ENCODE results near the gene ZNF384.

Gene ZNF384

DNA sequence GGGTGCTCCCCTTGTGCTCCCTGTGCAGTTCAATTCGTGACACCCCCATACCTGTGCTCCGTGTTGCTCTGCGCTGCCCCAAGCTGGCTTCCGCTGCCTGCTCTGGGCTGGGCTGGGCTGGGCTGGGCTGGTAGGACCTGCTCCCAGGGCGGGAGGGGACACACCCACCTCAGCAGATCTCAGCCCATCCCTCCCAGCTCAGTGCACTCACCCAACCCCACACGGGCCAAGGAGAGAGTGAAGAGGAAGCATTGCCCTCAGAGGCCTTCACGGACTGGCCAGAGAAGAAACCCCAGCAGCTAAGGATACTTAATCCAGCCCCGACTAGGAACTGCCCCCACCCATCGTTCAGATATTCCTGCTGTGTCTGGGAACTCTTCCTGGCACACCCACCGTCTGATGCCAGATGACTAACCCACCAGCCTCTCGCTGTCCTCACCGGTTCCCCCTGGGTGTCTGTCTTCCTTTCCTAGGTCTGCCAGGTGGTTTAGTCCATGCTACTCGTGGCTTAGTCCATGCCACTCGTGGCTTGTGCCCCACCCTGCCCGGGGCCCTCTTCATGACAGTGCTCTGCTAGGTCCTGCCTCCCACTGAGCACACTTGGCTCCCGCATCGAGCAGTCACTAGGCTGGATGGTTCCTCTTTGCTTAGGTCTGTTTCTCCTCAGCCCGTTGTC lies 53.2 kb downstream of the ZNF384 start, which contains the start of gene LPAR5:
Gene LPAR5 (minus strand): TSS at position 104 of the 676 bp plus-strand sequence. CDS start 14,711 bp downstream, outside the sequence.
- in situ Hi-C loops (cut with HindIII; ENCODE audit: low pct_ligation_motif_present, low pct_unique_long_range_greater_than_20kb, low sequenced_read_pairs) = no loop called here
- no peak for DNase-seq

DNA sequence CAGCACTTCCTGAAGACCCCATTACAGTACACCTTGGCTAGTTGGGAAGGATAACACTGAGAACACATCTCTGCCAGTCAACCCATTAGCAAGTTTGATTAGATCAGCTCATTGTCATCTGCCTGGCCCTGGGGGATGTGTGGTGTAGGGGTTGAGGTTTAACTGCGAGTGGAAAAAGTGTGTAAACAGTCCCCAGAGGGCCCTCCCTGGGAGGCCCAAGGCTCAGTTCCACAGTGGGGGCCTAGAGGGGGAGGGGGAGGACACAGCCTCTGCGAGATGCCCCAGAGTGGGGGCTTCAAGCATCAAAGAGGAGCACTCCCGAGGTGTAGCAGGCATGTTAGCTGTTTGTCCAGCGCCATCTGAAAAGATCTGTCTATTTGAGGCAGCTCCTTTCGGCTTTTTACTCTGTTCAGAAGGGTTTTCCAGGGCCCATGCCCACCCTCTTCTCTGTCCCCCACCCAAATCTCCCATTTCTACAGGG lies 53.8 kb downstream of the ZNF384 start:
- no peak for DNase-seq
- in situ Hi-C loops (cut with HindIII; ENCODE audit: low pct_ligation_motif_present, low pct_unique_long_range_greater_than_20kb, low sequenced_read_pairs) = no loop called here

DNA sequence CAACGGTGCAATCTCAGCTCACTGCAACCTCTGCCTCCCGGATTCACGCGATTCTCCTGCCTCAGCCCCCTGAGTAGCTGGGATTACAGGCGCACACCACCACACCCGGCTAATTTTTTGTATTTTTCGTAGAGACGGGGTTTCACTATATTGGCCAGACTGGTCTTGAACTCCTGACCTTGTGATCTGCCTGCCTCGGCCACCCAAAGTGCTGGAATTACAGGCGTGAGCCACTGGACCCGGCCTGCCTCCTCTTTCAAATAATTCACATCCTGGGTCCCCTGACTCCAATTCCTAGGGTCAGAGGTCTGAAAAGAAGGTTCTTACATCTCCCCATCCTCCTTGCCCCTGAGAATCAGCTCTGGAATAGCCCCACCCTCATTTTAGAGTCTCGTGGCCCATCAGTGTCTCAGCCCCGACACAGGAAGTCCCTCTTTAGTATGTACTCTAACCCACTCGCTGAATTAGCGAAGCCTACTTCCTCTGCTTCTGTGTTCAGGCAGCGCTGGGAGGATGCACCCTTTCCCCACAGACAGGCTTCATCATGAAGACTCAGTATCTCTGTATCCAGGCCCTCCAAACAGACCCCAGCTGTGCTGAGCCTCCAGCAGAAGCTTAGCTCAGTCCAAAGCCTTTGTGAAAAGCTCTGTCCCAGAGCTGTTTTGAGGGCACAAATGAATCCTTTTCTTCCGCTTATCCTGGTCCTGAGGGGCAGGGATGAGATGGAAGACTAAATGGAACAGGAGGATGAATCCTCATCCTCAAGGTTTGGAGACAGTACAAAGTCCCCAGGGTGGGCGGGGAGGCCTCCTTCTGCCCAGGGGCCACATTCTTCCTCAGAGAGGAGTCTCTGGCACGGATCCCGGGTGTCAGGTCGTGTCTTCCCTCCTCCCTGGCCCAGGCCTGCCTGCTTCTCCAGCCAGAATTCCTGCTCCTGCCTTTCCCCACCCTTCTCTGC lies 56.9 kb downstream of the ZNF384 start:
- in situ Hi-C loops (cut with HindIII; ENCODE audit: low pct_ligation_motif_present, low pct_unique_long_range_greater_than_20kb, low sequenced_read_pairs) = no loop called here
- peak; percentile 31 for DNase-seq

DNA sequence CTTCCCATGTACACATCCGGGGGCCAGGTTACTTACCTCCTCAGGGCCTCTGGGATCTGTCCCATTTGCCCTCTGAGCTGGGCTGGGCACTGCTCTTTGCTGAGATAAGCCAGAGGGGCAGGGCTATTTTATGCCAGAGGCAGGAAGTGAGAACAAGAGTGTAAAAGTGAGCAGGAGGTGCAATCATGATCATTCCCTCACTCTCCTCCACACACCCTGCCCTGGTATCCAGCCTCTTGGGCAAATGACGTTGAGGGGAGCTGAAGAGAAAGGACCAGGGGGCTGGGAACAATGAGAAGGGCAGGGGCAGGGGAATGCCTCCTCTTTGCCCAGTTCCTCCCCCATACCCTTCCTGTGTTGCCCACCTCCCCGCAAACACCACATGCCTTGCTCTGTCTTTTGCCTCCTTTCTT lies 57.6 kb downstream of the ZNF384 start:
- DNase-seq = no peak
- in situ Hi-C loops (cut with HindIII; ENCODE audit: low pct_ligation_motif_present, low pct_unique_long_range_greater_than_20kb, low sequenced_read_pairs) = no loop called here

DNA sequence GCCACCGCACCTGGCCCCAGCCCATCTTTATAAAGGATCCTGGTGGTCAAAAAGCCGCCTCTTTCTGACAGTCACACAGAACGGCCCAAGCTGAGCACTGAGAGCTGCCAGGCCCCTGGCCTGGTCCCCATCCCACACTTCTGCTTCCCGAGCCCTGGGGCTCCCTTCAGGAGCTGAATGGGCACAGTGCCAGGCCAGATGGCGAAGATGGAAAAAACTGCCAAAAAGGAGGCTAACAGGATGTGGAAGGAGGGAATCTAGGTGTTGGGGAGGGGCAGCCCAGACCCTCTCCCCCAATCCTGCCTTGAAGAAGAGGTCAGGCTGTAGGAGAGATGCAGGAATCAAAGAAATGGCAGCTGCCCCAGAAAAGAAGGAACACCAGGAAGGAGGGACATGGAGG lies 58.4 kb downstream of the ZNF384 start:
- DNase-seq = no peak
- in situ Hi-C loops (cut with HindIII; ENCODE audit: low pct_ligation_motif_present, low pct_unique_long_range_greater_than_20kb, low sequenced_read_pairs) = no loop called here

DNA sequence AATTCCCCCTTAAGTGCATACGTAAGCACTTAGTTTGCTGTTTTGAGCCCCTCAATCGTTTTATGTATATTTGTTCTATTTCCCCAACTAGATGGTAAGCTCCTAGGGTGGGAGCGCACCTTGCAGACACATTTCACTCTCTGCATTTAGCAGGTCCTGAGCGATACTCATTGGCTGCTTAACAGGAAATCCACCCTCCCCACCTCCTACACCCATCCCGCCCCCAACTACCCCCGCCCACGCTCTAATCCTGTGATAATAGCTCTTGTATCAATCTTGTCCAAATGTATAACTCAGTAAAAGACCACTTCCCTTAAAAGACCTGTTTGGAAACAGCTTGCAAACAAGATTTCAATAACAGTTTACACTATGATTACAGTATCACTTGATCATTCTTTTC lies 61.6 kb downstream of the ZNF384 start:
- in situ Hi-C loops (cut with HindIII; ENCODE audit: low pct_ligation_motif_present, low pct_unique_long_range_greater_than_20kb, low sequenced_read_pairs) = no loop called here

DNA sequence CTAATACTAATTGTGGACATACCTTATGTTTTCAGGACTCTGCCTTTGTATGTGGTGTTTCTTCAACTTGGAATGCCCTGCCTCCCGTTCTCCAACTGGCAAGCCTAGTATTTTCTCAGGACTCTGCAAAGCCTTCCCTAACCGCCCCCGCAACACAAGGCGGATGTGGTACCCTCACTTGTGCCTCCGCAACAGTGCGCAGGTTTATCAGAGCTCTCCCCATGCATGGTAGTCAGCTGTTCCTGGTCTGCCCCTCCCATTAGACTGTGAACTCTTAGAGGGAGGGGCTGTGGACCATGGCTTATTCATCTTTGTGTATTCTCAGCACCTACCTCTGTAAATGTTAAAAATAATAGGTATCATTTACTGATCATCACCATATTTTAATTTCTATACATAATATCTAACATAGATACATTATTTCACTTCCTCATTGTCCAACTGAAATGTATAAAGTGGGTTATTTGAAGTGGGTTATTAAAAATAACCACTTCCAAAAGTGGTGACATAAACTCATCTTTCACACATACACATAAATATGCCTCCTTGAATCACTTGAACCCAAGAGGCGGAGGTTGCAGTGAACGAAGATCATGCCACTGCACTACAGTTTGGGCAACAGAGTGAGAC lies 62.4 kb downstream of the ZNF384 start:
- in situ Hi-C loops (cut with HindIII; ENCODE audit: low pct_ligation_motif_present, low pct_unique_long_range_greater_than_20kb, low sequenced_read_pairs) = no loop called here
- DNase-seq = no peak

More for the DNA sequence above, 61.6 kb downstream of the ZNF384 start:
- no peak for DNase-seq

DNA sequence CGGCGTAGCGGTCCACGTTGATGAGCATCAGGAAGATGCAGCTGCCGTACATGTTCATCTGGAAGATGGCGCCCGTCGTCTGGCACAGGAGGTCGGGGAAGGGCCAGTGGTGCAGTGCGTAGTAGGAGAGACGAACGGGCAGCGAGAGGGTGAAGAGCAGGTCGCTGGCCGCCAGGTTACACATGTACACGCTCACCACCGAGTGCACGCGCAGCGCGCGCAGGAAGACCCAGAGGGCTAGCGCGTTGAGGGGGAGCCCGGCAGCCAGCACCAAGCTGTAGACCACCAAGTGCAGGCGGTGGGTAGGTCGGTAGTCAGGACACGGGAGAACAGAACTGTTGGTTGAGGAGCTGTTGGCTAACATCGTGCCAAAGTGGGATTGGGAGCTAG lies 68.3 kb downstream of the ZNF384 start:
- in situ Hi-C loops (cut with HindIII; ENCODE audit: low pct_ligation_motif_present, low pct_unique_long_range_greater_than_20kb, low sequenced_read_pairs) = no loop called here
- DNase-seq = no peak

DNA sequence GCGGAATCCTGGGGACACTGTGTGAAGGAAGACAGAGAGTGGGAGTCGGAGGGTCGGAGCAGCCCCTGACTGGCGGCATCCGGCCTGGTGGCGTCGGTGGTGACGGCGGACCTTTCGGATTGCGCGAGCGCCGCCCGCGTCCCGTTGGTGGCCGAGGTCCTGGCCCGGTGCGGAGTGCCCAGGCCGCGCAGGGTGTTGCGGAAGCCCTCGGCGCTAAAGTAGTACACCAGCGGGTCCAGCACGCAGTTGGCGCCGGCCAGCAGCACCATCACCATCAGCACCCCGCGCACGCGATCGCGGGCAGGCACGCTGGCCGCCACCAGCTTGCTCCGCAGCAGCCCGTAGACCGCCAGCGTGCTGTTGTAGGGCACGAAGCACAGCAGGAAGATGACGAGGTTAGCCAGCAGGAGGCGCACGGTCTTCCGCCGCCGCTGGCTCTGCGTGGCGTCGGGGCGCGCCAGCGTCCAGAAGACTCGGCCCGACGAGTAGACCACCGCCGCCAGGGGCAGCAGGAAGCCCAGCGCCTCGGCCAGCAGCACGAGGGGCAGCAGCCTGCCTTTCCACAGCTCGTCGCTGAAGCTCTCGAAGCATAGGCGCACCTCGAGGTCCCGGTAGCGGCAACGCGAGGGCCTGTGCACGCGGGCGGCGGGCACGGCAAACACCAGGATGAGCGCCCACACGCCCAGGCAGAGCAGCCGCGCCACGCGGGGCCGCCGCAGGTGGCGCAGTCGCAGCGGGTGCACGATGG lies 68.9 kb downstream of the ZNF384 start:
- in situ Hi-C loops (cut with HindIII; ENCODE audit: low pct_ligation_motif_present, low pct_unique_long_range_greater_than_20kb, low sequenced_read_pairs) = no loop called here
- no peak for DNase-seq

DNA sequence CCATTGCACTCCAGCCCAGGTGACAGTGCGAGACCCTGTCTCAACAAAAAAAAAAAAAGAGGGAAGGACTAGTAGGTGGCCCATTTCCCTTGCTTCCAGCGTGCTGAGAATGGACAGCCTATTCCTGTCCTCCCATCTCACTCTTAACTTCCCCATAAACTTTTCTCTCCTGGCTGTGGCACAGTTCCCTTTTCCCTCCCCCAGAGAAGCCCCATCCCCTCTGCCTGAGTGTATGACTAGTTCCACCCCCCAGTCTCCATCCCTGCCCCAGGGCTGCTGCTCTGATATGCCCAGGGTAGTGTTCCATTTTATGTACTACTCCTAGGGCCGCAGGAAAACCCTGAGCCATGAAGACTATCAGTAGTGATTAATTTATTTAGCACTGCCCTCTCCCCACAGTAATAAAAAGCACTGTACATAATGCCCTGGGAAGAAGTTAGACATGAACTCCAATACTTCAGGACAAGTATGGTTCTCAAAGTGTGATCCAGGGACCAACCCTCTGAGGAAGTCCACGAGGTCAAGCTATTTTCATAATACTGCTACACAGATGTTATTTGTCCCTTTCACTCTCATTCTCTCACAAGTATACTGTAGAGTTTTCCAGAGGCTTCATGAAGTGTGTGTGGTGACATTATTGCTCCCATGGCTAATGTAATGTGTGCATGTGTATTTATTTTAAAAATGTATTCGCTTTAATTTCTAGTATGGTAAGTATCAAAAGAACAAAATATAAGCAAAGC lies 70.5 kb downstream of the ZNF384 start:
- DNase-seq = no peak
- in situ Hi-C loops (cut with HindIII; ENCODE audit: low pct_ligation_motif_present, low pct_unique_long_range_greater_than_20kb, low sequenced_read_pairs) = no loop called here

Measured in ACHN (cell line).